ENCODE results near the gene FAM8A1.
"Not testable (repeated sequence)": the region's sequence is repeated elsewhere in the genome, so short reads cannot be mapped to it uniquely, and the experiment has no call there.

FAM8A1 gene, protein sequence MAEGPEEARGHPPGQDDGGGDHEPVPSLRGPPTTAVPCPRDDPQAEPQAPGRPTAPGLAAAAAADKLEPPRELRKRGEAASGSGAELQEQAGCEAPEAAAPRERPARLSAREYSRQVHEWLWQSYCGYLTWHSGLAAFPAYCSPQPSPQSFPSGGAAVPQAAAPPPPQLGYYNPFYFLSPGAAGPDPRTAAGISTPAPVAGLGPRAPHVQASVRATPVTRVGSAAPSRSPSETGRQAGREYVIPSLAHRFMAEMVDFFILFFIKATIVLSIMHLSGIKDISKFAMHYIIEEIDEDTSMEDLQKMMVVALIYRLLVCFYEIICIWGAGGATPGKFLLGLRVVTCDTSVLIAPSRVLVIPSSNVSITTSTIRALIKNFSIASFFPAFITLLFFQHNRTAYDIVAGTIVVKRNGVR

DNA sequence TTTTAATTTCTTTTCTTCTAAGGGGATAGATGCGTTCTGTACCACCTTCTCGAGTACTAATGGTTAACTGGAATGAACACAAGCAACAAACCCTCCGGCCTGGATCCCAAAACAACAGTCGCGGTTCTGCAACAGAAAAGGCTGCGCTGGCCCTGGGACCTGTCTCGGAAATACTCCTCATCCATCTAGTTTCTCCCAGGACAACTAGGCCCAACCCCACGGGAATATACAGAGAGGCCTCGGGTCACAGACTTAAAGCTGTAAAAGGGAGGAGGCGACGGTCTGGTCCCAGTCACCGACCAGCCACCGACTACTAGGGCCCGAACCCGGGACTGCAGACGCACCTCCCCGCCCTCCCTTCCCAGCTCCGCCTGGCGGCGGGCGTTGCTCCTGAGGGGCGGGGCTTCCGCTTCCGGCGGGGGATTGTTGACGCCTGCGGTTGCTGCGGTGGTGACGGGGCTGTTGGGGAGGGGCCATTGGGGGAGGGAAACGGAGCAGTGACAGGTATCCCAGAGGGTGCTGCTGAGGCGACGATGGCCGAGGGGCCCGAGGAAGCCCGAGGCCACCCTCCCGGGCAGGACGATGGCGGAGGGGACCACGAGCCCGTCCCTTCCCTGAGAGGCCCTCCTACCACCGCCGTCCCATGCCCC lies at the start of gene FAM8A1:
FAM8A1 (plus strand) TSS at position 426 of the 650 bp plus-strand sequence; CDS start at position 534, 108 bp downstream.
- H3K36me3 Mint-ChIP-seq (ENCODE audit: low read depth) = peaks cover 16% of the 10 kb centered on the region
- peaks cover 32% of the 10 kb centered on the region for H3K4me1 Mint-ChIP-seq (ENCODE audit: low read depth)
- peak; percentile 91 for DNase-seq (ENCODE audit: low spot score)
- H3K4me3 Mint-ChIP-seq = peak within 1 kb of the TSS; percentile 92
- no peaks in the 10 kb centered on the region for H3K9me3 Mint-ChIP-seq
- peaks cover 4% of the 10 kb centered on the region for H3K27me3 Mint-ChIP-seq (ENCODE audit: low read depth)
- peak within 1 kb of the TSS; percentile 85 for H3K27ac Mint-ChIP-seq

DNA sequence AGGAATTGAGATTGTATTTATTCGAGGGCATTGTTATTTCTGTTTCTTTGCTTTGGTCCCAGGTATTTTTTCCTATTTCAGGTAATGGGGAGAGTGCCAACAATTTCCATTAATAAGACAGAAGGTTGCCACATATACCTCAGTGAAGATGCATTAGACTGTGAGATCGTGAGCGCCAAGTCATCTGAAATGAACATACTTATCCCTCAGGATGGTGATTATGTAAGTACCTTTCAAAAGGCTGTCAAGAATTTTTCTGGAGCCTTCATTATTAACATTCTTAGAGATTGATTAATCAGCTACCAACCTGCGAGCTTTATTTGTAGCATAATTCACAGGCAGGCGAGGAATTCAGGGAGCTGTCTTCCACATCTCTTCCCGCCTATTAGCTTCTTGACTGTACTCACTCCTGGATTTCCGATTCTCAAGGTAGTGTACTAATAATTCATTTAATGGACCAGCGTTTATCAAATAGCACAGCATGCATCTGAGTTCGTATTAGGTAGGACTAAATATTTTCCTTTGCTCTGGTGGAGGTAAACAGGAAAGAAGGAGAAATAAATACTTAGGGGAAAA lies 48.6 kb upstream of the FAM8A1 start:
- H3K36me3 Mint-ChIP-seq (ENCODE audit: low read depth) = no peaks in the 10 kb centered on the region
- no peak for DNase-seq (ENCODE audit: low spot score)
- no peaks in the 10 kb centered on the region for H3K27me3 Mint-ChIP-seq (ENCODE audit: low read depth)
- H3K9me3 Mint-ChIP-seq = no peaks in the 10 kb centered on the region
- H3K4me1 Mint-ChIP-seq (ENCODE audit: low read depth) = no peaks in the 10 kb centered on the region
- H3K4me3 Mint-ChIP-seq = no peak overlapping the region
- H3K27ac Mint-ChIP-seq = no peak overlapping the region

DNA sequence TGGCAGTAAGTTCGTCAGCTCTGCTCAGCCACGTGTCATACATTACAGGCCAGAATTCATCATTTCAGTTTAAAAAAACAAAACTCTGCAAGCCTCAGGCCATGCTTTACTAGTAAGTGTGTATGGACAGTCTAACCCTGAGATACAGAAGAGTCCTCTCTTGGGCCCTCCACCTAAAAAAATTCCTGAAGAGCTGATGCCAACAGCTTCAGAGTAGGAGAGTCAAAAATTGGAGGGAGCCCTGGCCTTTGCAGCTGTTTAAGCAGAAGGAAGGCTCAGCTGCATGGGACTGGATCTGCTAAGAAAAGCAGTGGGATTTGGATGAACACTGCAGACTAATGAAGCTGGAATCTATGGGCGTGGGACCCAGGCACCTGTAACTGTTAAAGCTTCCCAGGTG lies 47.2 kb upstream of the FAM8A1 start:
- Mint-ChIP-seq H3K27me3 (ENCODE audit: low read depth) (no peaks in the 10 kb centered on the region), H3K9me3 (no peaks in the 10 kb centered on the region)
- DNase-seq (ENCODE audit: low spot score) = no peak

DNA sequence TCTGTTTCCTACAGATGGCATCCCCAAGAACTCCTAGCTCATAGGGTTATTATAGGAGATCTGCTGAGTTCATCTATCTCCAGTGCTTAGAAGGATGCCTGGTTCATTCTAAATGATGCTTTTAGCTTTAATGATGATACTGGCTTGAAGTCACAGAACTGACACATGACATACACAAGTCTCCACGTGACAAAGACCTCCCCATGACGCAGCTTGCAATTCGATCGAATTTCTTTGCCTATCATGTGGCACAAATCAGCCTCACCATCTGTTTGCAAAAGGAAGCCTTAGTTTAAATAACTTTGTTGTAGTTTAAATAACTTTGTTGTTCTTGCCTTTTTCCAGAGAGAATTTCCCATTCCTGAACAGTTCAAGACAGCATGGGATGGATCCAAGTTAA lies 44.1 kb upstream of the FAM8A1 start:
- no peaks in the 10 kb centered on the region for H3K27me3 Mint-ChIP-seq (ENCODE audit: low read depth)
- H3K36me3 Mint-ChIP-seq (ENCODE audit: low read depth) = no peaks in the 10 kb centered on the region
- no peak for DNase-seq (ENCODE audit: low spot score)
- H3K27ac Mint-ChIP-seq = no peak overlapping the region
- no peak overlapping the region for H3K4me3 Mint-ChIP-seq
- no peaks in the 10 kb centered on the region for H3K4me1 Mint-ChIP-seq (ENCODE audit: low read depth)
- H3K9me3 Mint-ChIP-seq = peaks cover 5% of the 10 kb centered on the region

More for the DNA sequence above, 47.2 kb upstream of the FAM8A1 start:
- no peak overlapping the region for H3K4me3 Mint-ChIP-seq
- no peaks in the 10 kb centered on the region for H3K4me1 Mint-ChIP-seq (ENCODE audit: low read depth)
- no peaks in the 10 kb centered on the region for H3K36me3 Mint-ChIP-seq (ENCODE audit: low read depth)
- H3K27ac Mint-ChIP-seq = no peak overlapping the region

DNA sequence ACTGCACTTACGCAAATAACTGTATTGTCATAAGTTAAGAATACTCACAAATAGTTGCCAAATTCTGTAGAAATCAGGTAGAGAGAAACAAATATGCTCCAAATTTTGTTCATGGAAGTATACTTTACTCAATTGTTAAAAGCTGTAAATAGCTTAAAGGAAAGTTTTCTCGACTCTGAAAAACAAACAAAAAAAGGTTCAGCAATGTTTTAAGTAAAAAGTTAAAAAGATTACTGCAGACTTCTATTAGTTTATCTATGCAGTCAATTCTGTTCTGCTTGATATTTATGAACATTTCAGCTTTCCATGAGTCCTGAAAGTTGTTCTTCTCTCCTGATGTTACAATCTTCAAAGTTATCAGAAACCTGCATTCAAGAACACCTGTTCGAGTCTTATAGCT lies 37.5 kb upstream of the FAM8A1 start:
- no peak for DNase-seq (ENCODE audit: low spot score)
- peaks cover 27% of the 10 kb centered on the region for H3K9me3 Mint-ChIP-seq
- H3K4me3 Mint-ChIP-seq = no peak overlapping the region
- H3K27ac Mint-ChIP-seq = no peak overlapping the region
- no peaks in the 10 kb centered on the region for H3K4me1 Mint-ChIP-seq (ENCODE audit: low read depth)
- H3K27me3 Mint-ChIP-seq (ENCODE audit: low read depth) = no peaks in the 10 kb centered on the region
- peaks cover 1% of the 10 kb centered on the region for H3K36me3 Mint-ChIP-seq (ENCODE audit: low read depth)

DNA sequence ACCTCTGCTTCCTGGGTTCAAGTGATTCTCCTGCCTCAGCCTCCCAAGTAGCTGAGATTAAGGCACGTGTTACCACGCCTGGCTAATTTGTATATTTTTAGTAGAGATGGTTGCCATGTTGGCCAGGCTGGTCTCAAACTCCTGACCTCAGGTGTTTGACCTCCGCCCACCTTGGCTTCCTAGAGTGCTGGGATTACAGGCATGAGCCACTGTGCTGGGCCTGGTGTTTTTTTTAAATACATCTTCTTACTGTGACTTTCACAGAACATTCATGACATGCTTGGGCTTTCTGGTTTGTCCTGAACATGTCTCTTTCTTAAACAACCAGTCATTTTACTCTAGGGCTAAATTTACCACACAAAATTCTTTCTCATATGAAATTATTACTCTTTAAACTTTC lies 34.7 kb upstream of the FAM8A1 start:
- no peak overlapping the region for H3K4me3 Mint-ChIP-seq
- H3K36me3 Mint-ChIP-seq (ENCODE audit: low read depth) = peaks cover 1% of the 10 kb centered on the region
- no peaks in the 10 kb centered on the region for H3K4me1 Mint-ChIP-seq (ENCODE audit: low read depth)
- peaks cover 22% of the 10 kb centered on the region for H3K9me3 Mint-ChIP-seq
- no peak for DNase-seq (ENCODE audit: low spot score)
- peaks cover 3% of the 10 kb centered on the region for H3K27me3 Mint-ChIP-seq (ENCODE audit: low read depth)
- no peak overlapping the region for H3K27ac Mint-ChIP-seq

DNA sequence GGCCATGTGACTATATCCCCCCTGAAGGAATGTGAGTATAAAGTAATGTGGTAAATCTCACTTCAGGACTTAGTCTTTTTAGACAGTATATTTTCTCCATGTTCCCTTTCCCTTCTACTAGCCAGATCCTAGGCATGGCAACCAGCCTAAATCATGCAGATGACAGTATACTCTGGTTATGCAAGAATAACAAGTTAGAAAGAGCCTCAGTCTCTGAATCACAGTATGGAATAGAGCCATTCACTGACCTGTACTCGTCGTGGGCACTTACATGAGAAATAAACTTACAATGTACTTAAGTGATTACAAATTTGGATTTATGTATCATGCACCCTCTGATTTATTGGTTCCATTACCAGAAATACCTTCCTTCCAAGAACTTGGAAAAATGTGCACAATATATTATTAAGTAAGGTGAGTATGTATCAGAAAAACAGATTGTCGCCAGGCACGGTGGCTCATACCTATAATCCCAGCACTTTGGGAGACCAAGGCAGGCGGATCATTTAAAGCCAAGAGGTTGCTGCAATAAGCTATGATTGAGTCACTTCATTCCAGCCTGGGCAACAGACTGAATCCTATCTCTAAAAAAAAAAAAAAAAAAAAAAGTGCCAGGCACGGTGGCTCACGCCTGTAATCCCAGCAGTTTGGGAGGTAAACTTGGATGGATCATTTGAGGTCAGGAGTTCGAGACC lies 25.1 kb upstream of the FAM8A1 start:
- Mint-ChIP-seq H3K4me1 (ENCODE audit: low read depth) (no peaks in the 10 kb centered on the region), H3K4me3 (no peak overlapping the region), H3K27ac (no peak overlapping the region), H3K9me3 (peaks cover 8% of the 10 kb centered on the region), H3K27me3 (ENCODE audit: low read depth) (no peaks in the 10 kb centered on the region), H3K36me3 (ENCODE audit: low read depth) (no peaks in the 10 kb centered on the region)
- DNase-seq (ENCODE audit: low spot score) = no peak

DNA sequence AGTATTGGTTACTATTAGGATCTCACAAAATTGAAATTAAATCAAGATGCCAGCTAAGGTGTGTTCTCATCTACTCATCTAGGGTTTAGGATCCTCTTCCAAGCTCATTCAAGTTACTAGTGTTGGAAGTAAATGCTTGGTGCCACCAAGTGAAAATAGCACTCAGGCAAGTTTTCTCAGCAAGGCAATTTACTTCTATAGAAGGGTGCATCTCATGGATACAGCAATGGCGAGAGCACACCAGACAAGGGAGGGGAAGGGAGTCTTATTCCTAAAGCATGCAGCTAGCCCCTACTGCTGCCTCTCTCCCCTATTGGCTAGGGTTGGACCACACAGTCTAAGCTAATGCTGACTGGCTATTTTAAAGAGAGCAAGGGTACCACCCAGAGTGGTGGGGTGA lies 23.0 kb upstream of the FAM8A1 start:
- Mint-ChIP-seq H3K27ac (no peak overlapping the region), H3K9me3 (peaks cover 8% of the 10 kb centered on the region), H3K36me3 (ENCODE audit: low read depth) (no peaks in the 10 kb centered on the region), H3K27me3 (ENCODE audit: low read depth) (peaks cover 9% of the 10 kb centered on the region), H3K4me1 (ENCODE audit: low read depth) (peaks cover 3% of the 10 kb centered on the region), H3K4me3 (no peak overlapping the region)
- DNase-seq (ENCODE audit: low spot score) = no peak

DNA sequence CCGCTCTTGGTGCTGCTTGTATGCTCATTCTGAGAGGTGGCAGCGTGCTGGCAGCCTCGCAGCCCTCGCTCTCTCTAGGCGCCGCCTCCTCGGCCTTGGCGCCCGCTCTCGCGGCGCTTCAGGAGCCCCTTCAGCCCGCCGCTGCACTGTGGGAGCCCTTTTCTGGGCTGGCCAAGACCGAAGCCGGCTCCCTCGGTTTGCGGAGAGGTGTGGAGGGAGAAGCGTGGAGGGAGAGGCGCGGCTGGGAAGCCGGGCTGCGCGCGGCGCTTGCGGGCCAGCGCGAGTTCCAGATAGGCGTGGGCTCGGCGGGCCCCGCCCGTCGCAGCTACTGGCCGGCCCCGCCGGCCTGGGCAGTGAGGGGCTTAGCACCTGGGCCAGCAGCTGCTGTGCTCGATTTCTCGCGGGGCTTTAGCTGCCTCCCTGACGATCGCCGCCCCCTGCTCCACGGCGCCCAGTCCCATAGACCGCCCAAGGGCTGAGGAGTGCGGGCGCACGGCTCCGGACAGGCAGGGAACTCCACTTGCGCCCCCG lies 19.5 kb upstream of the FAM8A1 start:
- peak; percentile 25 for DNase-seq (ENCODE audit: low spot score)
- H3K4me3 Mint-ChIP-seq = peak overlapping the region; percentile 74
- H3K36me3 Mint-ChIP-seq (ENCODE audit: low read depth) = no peaks in the 10 kb centered on the region
- H3K4me1 Mint-ChIP-seq (ENCODE audit: low read depth) = peaks cover 7% of the 10 kb centered on the region
- peak overlapping the region; percentile 63 for H3K27ac Mint-ChIP-seq
- H3K27me3 Mint-ChIP-seq (ENCODE audit: low read depth) = peaks cover 9% of the 10 kb centered on the region
- H3K9me3 Mint-ChIP-seq = peaks cover 8% of the 10 kb centered on the region

DNA sequence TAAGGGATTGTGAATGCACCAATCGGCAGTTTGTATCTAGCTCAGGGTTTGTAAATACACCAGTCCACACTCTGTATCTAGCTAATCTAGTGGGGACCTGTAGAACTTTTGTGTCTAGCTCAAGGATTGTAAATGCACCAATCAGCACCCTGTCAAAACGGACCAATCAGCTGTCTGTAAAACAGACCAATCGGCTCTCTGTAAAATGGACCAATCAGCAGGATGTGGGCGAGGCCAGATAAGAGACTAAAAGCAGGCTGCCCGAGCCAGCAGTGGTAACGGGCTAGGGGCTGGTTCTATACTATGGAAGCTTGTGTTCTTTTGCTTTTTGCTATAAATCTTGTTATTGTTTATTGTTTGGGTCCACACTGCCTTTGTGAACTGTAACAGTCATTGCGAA lies 18.8 kb upstream of the FAM8A1 start:
- DNase-seq (ENCODE audit: low spot score); H3K27ac Mint-ChIP-seq; H3K36me3 Mint-ChIP-seq (ENCODE audit: low read depth); H3K4me1 Mint-ChIP-seq (ENCODE audit: low read depth); H3K27me3 Mint-ChIP-seq (ENCODE audit: low read depth); H3K9me3 Mint-ChIP-seq: not testable (repeated sequence)
- H3K4me3 Mint-ChIP-seq = peak overlapping the region; percentile 53

DNA sequence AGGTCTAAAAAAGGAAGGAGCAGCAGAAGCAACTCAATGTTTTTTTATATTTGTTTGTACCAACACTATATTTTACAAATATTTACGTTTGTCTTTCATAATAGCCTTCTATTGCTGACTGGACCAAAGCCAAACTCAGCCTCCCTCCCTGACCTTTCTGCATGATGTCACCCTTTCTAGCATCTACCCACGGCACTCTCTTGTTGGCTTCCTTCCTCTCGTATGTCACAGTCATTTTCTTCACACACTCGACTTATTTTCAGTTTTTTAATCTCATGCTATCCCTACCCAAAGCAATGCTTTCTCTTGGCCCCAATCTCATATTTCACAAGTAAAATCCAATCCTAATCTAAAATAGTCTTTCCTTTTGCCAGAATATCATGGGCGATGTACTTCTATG lies 16.3 kb upstream of the FAM8A1 start:
- peaks cover 9% of the 10 kb centered on the region for H3K27me3 Mint-ChIP-seq (ENCODE audit: low read depth)
- H3K36me3 Mint-ChIP-seq (ENCODE audit: low read depth) = no peaks in the 10 kb centered on the region
- no peak overlapping the region for H3K27ac Mint-ChIP-seq
- no peak for DNase-seq (ENCODE audit: low spot score)
- H3K4me1 Mint-ChIP-seq (ENCODE audit: low read depth) = peaks cover 7% of the 10 kb centered on the region
- H3K9me3 Mint-ChIP-seq = no peaks in the 10 kb centered on the region
- H3K4me3 Mint-ChIP-seq = no peak overlapping the region

DNA sequence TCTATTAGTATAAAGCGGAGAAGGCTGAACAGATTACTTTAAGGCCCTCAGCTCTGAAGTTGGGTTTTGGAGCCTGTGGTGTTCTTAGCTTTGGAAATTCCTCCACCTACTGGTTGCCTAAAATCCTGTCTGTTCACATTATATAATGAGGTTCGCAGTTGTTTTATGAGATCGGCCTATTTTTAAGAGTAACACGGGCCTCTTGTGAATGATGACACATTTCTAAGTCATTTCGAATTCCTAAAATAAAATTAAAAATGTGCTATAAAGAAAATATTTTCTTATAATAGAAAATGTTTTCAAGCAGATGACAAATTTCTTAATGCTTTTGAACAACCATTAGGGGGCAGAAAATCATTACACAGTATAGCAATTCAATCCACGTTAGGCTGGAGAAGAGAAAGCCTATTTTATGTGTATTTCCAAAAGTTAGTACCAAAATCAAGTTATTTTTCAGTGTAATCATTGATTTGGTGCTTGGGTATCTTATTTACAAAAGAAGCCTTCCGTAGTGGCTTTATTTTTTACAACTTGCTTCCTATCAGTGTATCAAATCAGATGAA lies 15.8 kb upstream of the FAM8A1 start:
- H3K4me3 Mint-ChIP-seq = no peak overlapping the region
- peaks cover 9% of the 10 kb centered on the region for H3K27me3 Mint-ChIP-seq (ENCODE audit: low read depth)
- DNase-seq (ENCODE audit: low spot score) = no peak
- H3K36me3 Mint-ChIP-seq (ENCODE audit: low read depth) = no peaks in the 10 kb centered on the region
- H3K27ac Mint-ChIP-seq = no peak overlapping the region
- peaks cover 7% of the 10 kb centered on the region for H3K4me1 Mint-ChIP-seq (ENCODE audit: low read depth)
- H3K9me3 Mint-ChIP-seq = no peaks in the 10 kb centered on the region

DNA sequence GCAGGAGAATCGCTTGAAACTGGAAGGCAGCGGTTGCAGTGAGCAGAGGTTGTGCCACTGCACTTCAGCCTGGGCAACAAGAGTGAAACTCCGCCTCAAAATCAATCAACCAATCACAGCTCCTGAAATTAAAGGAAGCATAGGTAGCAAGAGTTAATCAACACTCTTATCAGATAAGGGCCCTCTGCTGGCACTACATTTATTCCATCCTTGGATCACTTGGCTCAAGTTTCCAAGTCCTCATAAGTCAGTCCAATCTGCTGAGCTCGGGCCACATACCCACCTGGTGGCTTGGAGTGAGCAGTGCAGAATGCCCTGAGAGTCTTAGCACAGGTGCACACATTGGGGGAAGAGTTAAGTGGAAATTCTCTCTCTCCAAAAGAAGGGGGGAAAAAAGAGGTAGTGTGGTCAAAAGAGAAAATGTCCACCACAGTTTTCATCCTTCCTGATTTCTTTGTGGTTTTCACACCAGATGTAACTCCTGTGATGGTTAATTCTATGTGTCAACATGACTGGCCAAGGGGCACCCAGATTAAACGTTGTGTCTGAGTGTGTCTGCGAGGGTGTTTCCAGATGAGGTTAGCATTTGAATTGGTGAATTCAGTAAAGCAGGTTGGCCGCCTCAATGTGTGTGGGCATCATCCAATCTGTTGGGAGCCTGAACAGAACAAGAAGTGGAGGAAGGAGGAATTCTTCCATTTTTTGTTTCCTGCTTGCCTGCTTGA lies 14.2 kb upstream of the FAM8A1 start:
- no peak for DNase-seq (ENCODE audit: low spot score)
- Mint-ChIP-seq H3K9me3 (no peaks in the 10 kb centered on the region), H3K36me3 (ENCODE audit: low read depth) (no peaks in the 10 kb centered on the region), H3K27ac (no peak overlapping the region), H3K27me3 (ENCODE audit: low read depth) (peaks cover 7% of the 10 kb centered on the region), H3K4me1 (ENCODE audit: low read depth) (peaks cover 6% of the 10 kb centered on the region), H3K4me3 (no peak overlapping the region)

All from T-helper 2 cell treated with Interferon-gamma antibody and Interleukin-4, amounts not matched to agents 5 μg/mL and 100 μg/mL, for 36 hours (primary cell).